ENCODE results near the gene MRGPRF. TPM values are rescaled to one million over a fixed set of nuclear protein-coding genes. Genes with fewer than 3 reads are reported as not detected.
A peak's percentile ranks its signal among the peaks of the same experiment; 100 is the strongest.

MRGPRF gene
- total RNA-seq, 1 donor from 2014 or later = 1.2 TPM

- DNase-seq (ENCODE audit: low read depth) = no peak
- H3K4me3 ChIP-seq (ENCODE audit: low read depth, low read length) = no peak overlapping the region
- no peak for TF ChIP-seq CTCF (IDR thresholded peaks at IDR 0.05; ENCODE audit: insufficient read depth, low read length, poor library complexity, severe bottlenecking)
- H3K36me3 ChIP-seq (ENCODE audit: control insufficient read depth, insufficient read depth, low read length) = no peaks in the 10 kb centered on the region
- H3K27me3 ChIP-seq (ENCODE audit: control insufficient read depth, insufficient read depth, low read length) = peaks cover 14% of the 10 kb centered on the region
Measured at GRCh38 chr11:68973219-68973618, 39.8 kb downstream of the MRGPRF start.

GRCh38 chr11:68970921-68971636 is 42.0 kb downstream of the MRGPRF start:
- H3K27me3 ChIP-seq (ENCODE audit: control insufficient read depth, insufficient read depth, low read length) = peaks cover 21% of the 10 kb centered on the region
- DNase-seq (ENCODE audit: low read depth) = no peak

GRCh38 chr11:68969386-68969785 is 43.7 kb downstream of the MRGPRF start:
- TF ChIP-seq CTCF (IDR thresholded peaks at IDR 0.05; ENCODE audit: insufficient read depth, low read length, poor library complexity, severe bottlenecking) = no peak

More at GRCh38 chr11:68970921-68971636, 42.0 kb downstream of the MRGPRF start:
- no peaks in the 10 kb centered on the region for H3K36me3 ChIP-seq (ENCODE audit: control insufficient read depth, insufficient read depth, low read length)
- TF ChIP-seq CTCF (IDR thresholded peaks at IDR 0.05; ENCODE audit: insufficient read depth, low read length, poor library complexity, severe bottlenecking) = no peak
- H3K4me3 ChIP-seq (ENCODE audit: low read depth, low read length) = no peak overlapping the region

GRCh38 chr11:68968306-68969250 is 44.5 kb downstream of the MRGPRF start:
- H3K27me3 ChIP-seq (ENCODE audit: control insufficient read depth, insufficient read depth, low read length) = peaks cover 21% of the 10 kb centered on the region
- H3K36me3 ChIP-seq (ENCODE audit: control insufficient read depth, insufficient read depth, low read length) = no peaks in the 10 kb centered on the region
- TF ChIP-seq CTCF (IDR thresholded peaks at IDR 0.05; ENCODE audit: insufficient read depth, low read length, poor library complexity, severe bottlenecking) = peak; percentile 13
- DNase-seq (ENCODE audit: low read depth) = no peak
- no peak overlapping the region for H3K4me3 ChIP-seq (ENCODE audit: low read depth, low read length)

More at GRCh38 chr11:68969386-68969785, 43.7 kb downstream of the MRGPRF start:
- Histone ChIP-seq H3K36me3 (ENCODE audit: control insufficient read depth, insufficient read depth, low read length) (no peaks in the 10 kb centered on the region), H3K4me3 (ENCODE audit: low read depth, low read length) (no peak overlapping the region), H3K27me3 (ENCODE audit: control insufficient read depth, insufficient read depth, low read length) (peaks cover 21% of the 10 kb centered on the region)
- no peak for DNase-seq (ENCODE audit: low read depth)

GRCh38 chr11:68966894-68967780 is 45.9 kb downstream of the MRGPRF start:
- no peak for DNase-seq (ENCODE audit: low read depth)
- TF ChIP-seq CTCF (IDR thresholded peaks at IDR 0.05; ENCODE audit: insufficient read depth, low read length, poor library complexity, severe bottlenecking) = no peak
- no peaks in the 10 kb centered on the region for H3K36me3 ChIP-seq (ENCODE audit: control insufficient read depth, insufficient read depth, low read length)

More at GRCh38 chr11:68966894-68967780, 45.9 kb downstream of the MRGPRF start:
- Histone ChIP-seq H3K4me3 (ENCODE audit: low read depth, low read length) (no peak overlapping the region), H3K27me3 (ENCODE audit: control insufficient read depth, insufficient read depth, low read length) (peaks cover 21% of the 10 kb centered on the region)
